HCT116 (cell line): ENCODE data around the gene CARD16.

Experiments
- CEBPB ChIP-seq: IDR thresholded peaks from 2 replicates; pipeline ENCODE4 v1.6.1; 2012; ENCODE audit warnings: low read depth
- EGR1 ChIP-seq: IDR thresholded peaks from 2 replicates; pipeline ENCODE4 v1.6.1; 2012; ENCODE audit warnings: low read depth
- EZH2 ChIP-seq: fragments of 200-600 bp; sonication (generic); IDR thresholded peaks from 2 replicates; pipeline ENCODE4 v1.6.1; 2017; ENCODE audit warnings: antibody characterized with exemption, mixed run types
- EZH2phosphoT487 ChIP-seq: fragments of 200-600 bp; IDR thresholded peaks from 2 replicates; pipeline ENCODE4 v1.6.1; 2018; ENCODE audit warnings: antibody characterized with exemption, borderline replicate concordance
- POLR2A ChIP-seq: IDR thresholded peaks from 2 replicates; pipeline ENCODE4 v1.7.0; 2011; ENCODE audit warnings: borderline replicate concordance; ENCODE audit not compliant: insufficient read depth, insufficient read length; ENCODE audit errors: extremely low read depth
- POLR2AphosphoS5 ChIP-seq: IDR thresholded peaks from 2 replicates; pipeline ENCODE4 v1.6.1; 2011; ENCODE audit warnings: mild to moderate bottlenecking, low read depth, low read length, moderate library complexity
- RAD21 ChIP-seq: IDR thresholded peaks from 2 replicates; pipeline ENCODE4 v1.6.1; 2012; ENCODE audit warnings: low read depth, mild to moderate bottlenecking
- SRF ChIP-seq: IDR thresholded peaks from 2 replicates; pipeline ENCODE4 v1.6.1; 2012; ENCODE audit warnings: low read depth
- YY1 ChIP-seq: IDR thresholded peaks from 2 replicates; pipeline ENCODE4 v1.6.1; 2011; ENCODE audit warnings: low read length, low read depth, moderate library complexity, mild to moderate bottlenecking; ENCODE audit not compliant: insufficient replicate concordance; ENCODE audit errors: extremely low read depth
- ZNF274 ChIP-seq: fragments of 200-500 bp; sonication (Bioruptor generic); IDR thresholded peaks from 2 replicates; pipeline ENCODE4 v1.6.1; 2014; ENCODE audit warnings: mild to moderate bottlenecking, low read depth, low read length, inconsistent platforms
- TF ChIP-seq, protein P1 (sequence below), 3 experiments: fragments of 200-600 bp in 1 of 3; sonication (generic) in 1 of 3; IDR thresholded peaks in 2 of 3; conservative IDR thresholded peaks in 1 of 3; 2 replicates each; pipeline ENCODE4 v1.5.1; 2012 to 2017; ENCODE audit warnings: low read depth in 2 of 3, low read length in 2 of 3, antibody characterized with exemption in 1 of 3, borderline replicate concordance in 1 of 3, control low read depth in 1 of 3, mild to moderate bottlenecking in 1 of 3, mixed read lengths in 1 of 3, mixed run types in 1 of 3, moderate library complexity in 1 of 3; ENCODE audit not compliant: insufficient read depth in 1 of 3
- TF ChIP-seq, protein P2 (sequence below): IDR thresholded peaks from 2 replicates; pipeline ENCODE4 v1.6.1; 2012; ENCODE audit warnings: low read depth

DNA sequence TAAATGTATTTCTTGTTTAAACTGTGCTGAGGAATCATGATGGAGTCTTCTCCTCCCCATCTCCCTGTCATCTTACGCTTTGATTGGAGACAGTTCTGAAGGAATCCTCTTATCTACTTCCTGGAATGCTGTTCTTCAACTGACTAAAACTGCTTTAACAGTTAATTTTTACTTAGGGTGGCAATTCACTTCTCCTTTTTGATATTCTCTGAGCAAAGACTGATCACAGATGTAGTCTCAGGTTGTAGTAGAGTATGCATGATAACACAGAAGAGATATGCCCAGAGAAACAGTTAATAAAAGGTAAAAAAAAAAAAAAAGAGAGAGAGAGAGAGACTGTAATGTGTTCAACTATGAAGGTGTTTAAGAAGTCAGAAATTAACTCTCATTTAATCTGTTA lies 20.7 kb downstream of the CARD16 start:
- TF ChIP-seq POLR2A (no peak), SRF (no peak), YY1 (no peak), RAD21 (no peak), POLR2AphosphoS5 (no peak), EZH2 (no peak), CEBPB (no peak), EZH2phosphoT487 (no peak), ZNF274 (no peak), EGR1 (no peak)
- TF ChIP-seq, protein P1, sequence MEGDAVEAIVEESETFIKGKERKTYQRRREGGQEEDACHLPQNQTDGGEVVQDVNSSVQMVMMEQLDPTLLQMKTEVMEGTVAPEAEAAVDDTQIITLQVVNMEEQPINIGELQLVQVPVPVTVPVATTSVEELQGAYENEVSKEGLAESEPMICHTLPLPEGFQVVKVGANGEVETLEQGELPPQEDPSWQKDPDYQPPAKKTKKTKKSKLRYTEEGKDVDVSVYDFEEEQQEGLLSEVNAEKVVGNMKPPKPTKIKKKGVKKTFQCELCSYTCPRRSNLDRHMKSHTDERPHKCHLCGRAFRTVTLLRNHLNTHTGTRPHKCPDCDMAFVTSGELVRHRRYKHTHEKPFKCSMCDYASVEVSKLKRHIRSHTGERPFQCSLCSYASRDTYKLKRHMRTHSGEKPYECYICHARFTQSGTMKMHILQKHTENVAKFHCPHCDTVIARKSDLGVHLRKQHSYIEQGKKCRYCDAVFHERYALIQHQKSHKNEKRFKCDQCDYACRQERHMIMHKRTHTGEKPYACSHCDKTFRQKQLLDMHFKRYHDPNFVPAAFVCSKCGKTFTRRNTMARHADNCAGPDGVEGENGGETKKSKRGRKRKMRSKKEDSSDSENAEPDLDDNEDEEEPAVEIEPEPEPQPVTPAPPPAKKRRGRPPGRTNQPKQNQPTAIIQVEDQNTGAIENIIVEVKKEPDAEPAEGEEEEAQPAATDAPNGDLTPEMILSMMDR (IDR thresholded peaks at IDR 0.05 in 2 of 3, conservative IDR thresholded peaks at IDR 0.05 in 1 of 3; ENCODE audit: borderline replicate concordance in 1 of 3, insufficient read depth in 1 of 3, low read depth in 2 of 3, low read length in 2 of 3): no peak
- TF ChIP-seq, protein P2, sequence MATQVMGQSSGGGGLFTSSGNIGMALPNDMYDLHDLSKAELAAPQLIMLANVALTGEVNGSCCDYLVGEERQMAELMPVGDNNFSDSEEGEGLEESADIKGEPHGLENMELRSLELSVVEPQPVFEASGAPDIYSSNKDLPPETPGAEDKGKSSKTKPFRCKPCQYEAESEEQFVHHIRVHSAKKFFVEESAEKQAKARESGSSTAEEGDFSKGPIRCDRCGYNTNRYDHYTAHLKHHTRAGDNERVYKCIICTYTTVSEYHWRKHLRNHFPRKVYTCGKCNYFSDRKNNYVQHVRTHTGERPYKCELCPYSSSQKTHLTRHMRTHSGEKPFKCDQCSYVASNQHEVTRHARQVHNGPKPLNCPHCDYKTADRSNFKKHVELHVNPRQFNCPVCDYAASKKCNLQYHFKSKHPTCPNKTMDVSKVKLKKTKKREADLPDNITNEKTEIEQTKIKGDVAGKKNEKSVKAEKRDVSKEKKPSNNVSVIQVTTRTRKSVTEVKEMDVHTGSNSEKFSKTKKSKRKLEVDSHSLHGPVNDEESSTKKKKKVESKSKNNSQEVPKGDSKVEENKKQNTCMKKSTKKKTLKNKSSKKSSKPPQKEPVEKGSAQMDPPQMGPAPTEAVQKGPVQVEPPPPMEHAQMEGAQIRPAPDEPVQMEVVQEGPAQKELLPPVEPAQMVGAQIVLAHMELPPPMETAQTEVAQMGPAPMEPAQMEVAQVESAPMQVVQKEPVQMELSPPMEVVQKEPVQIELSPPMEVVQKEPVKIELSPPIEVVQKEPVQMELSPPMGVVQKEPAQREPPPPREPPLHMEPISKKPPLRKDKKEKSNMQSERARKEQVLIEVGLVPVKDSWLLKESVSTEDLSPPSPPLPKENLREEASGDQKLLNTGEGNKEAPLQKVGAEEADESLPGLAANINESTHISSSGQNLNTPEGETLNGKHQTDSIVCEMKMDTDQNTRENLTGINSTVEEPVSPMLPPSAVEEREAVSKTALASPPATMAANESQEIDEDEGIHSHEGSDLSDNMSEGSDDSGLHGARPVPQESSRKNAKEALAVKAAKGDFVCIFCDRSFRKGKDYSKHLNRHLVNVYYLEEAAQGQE: no peak
